HepG2 (cell line): ENCODE measurements around the gene NEURL1. TPM values are rescaled to one million over a fixed set of nuclear protein-coding genes. Genes with fewer than 3 reads are reported as not detected.

Source experiments
- ATAC-seq: fragments of 200-7000 bp; cut with Tn5 transposase; 3 replicates; pipeline ENCODE4 v1.9.1; 2020; ENCODE audit warnings: mild to moderate bottlenecking, moderate library complexity
- BruUV-seq: library from RNA; stranded (reverse); fragments of 400-500 nt; replicated peaks from 2 replicates; lab custom pipeline; 2021; lab: Mats Ljungman, UMichigan
- CTCF ChIA-PET: fragments of 300-600 bp; formaldehyde crosslinking; extraction: SDS; loops from one replicate; lab custom pipeline; 2021; ENCODE audit warnings: low total read pairs, inconsistent platforms, low intra/inter-chr PET ratio; lab: Yijun Ruan, JAX
- POLR2A ChIA-PET: fragments of 350-600 bp; sonication (Branson Sonifier 250); formaldehyde crosslinking; loops from one replicate; lab custom pipeline; 2020; ENCODE audit warnings: antibody characterized with exemption, inconsistent platforms; lab: Yijun Ruan, JAX
- DNase-seq: peaks from one replicate; pipeline ENCODE4 v3.0.0-alpha.2; 2015; ENCODE audit warnings: low spot score
- FAIRE-seq: peaks from 3 replicates; lab custom pipeline; 2011; peaks lifted over from hg19 to GRCh38; lab: Jason Lieb, UNC
- H2AFZ ChIP-seq: one replicate; pipeline ENCODE4 v1.6.1; 2011; ENCODE audit warnings: low read length, inconsistent platforms
- H3K27ac ChIP-seq: fragments of 300-600 bp; 3 replicates; pipeline ENCODE4 v1.8.0; 2011; ENCODE audit warnings: mixed run types, mild to moderate bottlenecking, mixed read lengths, low read length, inconsistent platforms; ENCODE audit not compliant: insufficient read depth; ENCODE audit errors: extremely low read length
- H3K27me3 ChIP-seq, 2 experiments: fragments of 200-600 bp in 1 of 2; 2 replicates in 1 of 2; 3 replicates in 1 of 2; pipeline versions ENCODE4 v1.6.0 to v1.8.0; 2011; ENCODE audit warnings: low read length in 2 of 2, mild to moderate bottlenecking in 2 of 2, moderate library complexity in 2 of 2, inconsistent platforms in 1 of 2; ENCODE audit not compliant: insufficient read depth in 2 of 2, control insufficient read depth in 1 of 2
- H3K36me3 ChIP-seq, 2 experiments: fragments of 200-600 bp in 1 of 2; replicated peaks in 1 of 2; 2 replicates in 1 of 2; 3 replicates in 1 of 2; pipeline versions ENCODE4 v1.5.1 to v1.8.0; 2011; ENCODE audit warnings: low read length in 2 of 2, inconsistent platforms in 1 of 2; ENCODE audit not compliant: insufficient read depth in 2 of 2, control insufficient read depth in 1 of 2
- H3K4me1 ChIP-seq: 2 replicates; pipeline ENCODE4 v1.5.1; 2012; ENCODE audit warnings: low read length, inconsistent platforms; ENCODE audit not compliant: insufficient read depth
- H3K4me2 ChIP-seq: 2 replicates; pipeline ENCODE4 v1.6.0; 2011; ENCODE audit warnings: low read depth, low read length, inconsistent platforms
- H3K4me3 ChIP-seq, 3 experiments: fragments of 200-600 bp in 1 of 3; sonication (generic), shearing (Covaris generic) in 1 of 3; replicated peaks in 1 of 3; 2 replicates each; pipeline ENCODE4 v1.5.1; 2011 to 2016; ENCODE audit warnings: low read length in 3 of 3, inconsistent platforms in 2 of 3, low read depth in 2 of 3, mild to moderate bottlenecking in 2 of 3, control low read depth in 1 of 3, mixed read lengths in 1 of 3; ENCODE audit not compliant: insufficient read depth in 1 of 3
- H3K79me2 ChIP-seq: one replicate; pipeline ENCODE4 v1.6.1; 2011; ENCODE audit warnings: low read length, inconsistent platforms; ENCODE audit not compliant: insufficient read depth
- H3K9ac ChIP-seq: 2 replicates; pipeline ENCODE4 v1.6.0; 2011; ENCODE audit warnings: mild to moderate bottlenecking, low read depth, low read length, inconsistent platforms; ENCODE audit not compliant: insufficient read depth
- H3K9me3 ChIP-seq: 2 replicates; pipeline ENCODE4 v1.5.1; 2012; ENCODE audit warnings: mild to moderate bottlenecking, low read length
- H4K20me1 ChIP-seq: 2 replicates; pipeline ENCODE4 v1.6.0; 2011; ENCODE audit warnings: inconsistent platforms, mild to moderate bottlenecking, low read length, moderate library complexity; ENCODE audit not compliant: insufficient read depth
- AHDC1 ChIP-seq: sonication (generic); formaldehyde crosslinking; IDR thresholded peaks from 2 replicates; pipeline ENCODE4 v1.5.1; 2020; ENCODE audit warnings: mild to moderate bottlenecking, missing genetic modification reagents, borderline replicate concordance
- ATAD3A ChIP-seq: sonication (generic); formaldehyde crosslinking; IDR thresholded peaks from 2 replicates; pipeline ENCODE4 v1.4.0; 2020; ENCODE audit warnings: missing genetic modification reagents
- FIP1L1 ChIP-seq: fragments of 200-400 bp; formaldehyde crosslinking; IDR thresholded peaks from 2 replicates; pipeline ENCODE4 v1.6.1; 2018; ENCODE audit warnings: low read depth, mild to moderate bottlenecking, low read length, moderate library complexity, borderline replicate concordance; ENCODE audit not compliant: insufficient read depth
- KLF9 ChIP-seq: IDR thresholded peaks from 2 replicates; pipeline ENCODE4 v1.6.1; 2016; ENCODE audit warnings: low read depth
- MXI1 ChIP-seq: IDR thresholded peaks from 3 replicates; pipeline ENCODE4 v1.6.1; 2012; ENCODE audit warnings: low read depth, low read length, inconsistent platforms, borderline replicate concordance
- NFAT5 ChIP-seq: sonication (generic); formaldehyde crosslinking; IDR thresholded peaks from 2 replicates; pipeline ENCODE4 v1.4.0; 2020; ENCODE audit warnings: missing genetic modification reagents
- NFATC3 ChIP-seq: sonication (generic); formaldehyde crosslinking; IDR thresholded peaks from 2 replicates; pipeline ENCODE4 v1.5.1; 2020; ENCODE audit warnings: mild to moderate bottlenecking, missing genetic modification reagents
- SALL2 ChIP-seq: sonication (generic); formaldehyde crosslinking; IDR thresholded peaks from 2 replicates; pipeline ENCODE4 v1.8.1; 2023; ENCODE audit warnings: mild to moderate bottlenecking, missing genetic modification reagents, inconsistent platforms
- SNAPC5 ChIP-seq: sonication (generic); formaldehyde crosslinking; IDR thresholded peaks from 2 replicates; pipeline ENCODE4 v1.8.1; 2023; ENCODE audit warnings: mild to moderate bottlenecking, missing genetic modification reagents, borderline replicate concordance
- TFAP4 ChIP-seq: sonication (generic); IDR thresholded peaks from 2 replicates; pipeline ENCODE4 v1.6.1; 2016; ENCODE audit warnings: low read depth, borderline replicate concordance
- WIZ ChIP-seq: sonication (generic); formaldehyde crosslinking; IDR thresholded peaks from 2 replicates; pipeline ENCODE4 v1.5.1; 2020; ENCODE audit warnings: mild to moderate bottlenecking, missing genetic modification reagents
- ZNF317 ChIP-seq: sonication (generic); formaldehyde crosslinking; IDR thresholded peaks from 2 replicates; pipeline ENCODE4 v1.5.0; 2020; ENCODE audit warnings: mild to moderate bottlenecking, missing genetic modification reagents
- ZNF577 ChIP-seq: sonication (generic); formaldehyde crosslinking; IDR thresholded peaks from 2 replicates; pipeline ENCODE4 v1.4.0; 2020; ENCODE audit warnings: mild to moderate bottlenecking, low read depth, missing genetic modification reagents, borderline replicate concordance
- ZNF788 ChIP-seq: sonication (generic); formaldehyde crosslinking; IDR thresholded peaks from 2 replicates; pipeline ENCODE4 v1.5.0; 2020; ENCODE audit warnings: mild to moderate bottlenecking, missing genetic modification reagents, borderline replicate concordance
- WGBS: methylation state at CpG from one replicate; pipeline ENCODE4 v1.1.6; 2017; ENCODE audit warnings: low lambda C conversion rate; 5-methylcytosine and 5-hydroxymethylcytosine counted together
- in situ Hi-C: cut with HindIII; loops from 2 replicates; pipeline ENCODE4 v1.10.0; 2017; ENCODE audit warnings: low pct_unique_long_range_greater_than_20kb; ENCODE audit not compliant: extremely low pct_ligation_motif_present
- intact Hi-C: fragments of 100-400 bp; cut with micrococcal nuclease; formaldehyde crosslinking; loops from one replicate; pipeline ENCODE4 v1.10.0; 2022; ENCODE audit not compliant: unreplicated experiment
- polyA plus RNA-seq, 8 experiments: library from polyadenylated mRNA; depleted of rRNA in 3 of 8; stranded (reverse) in 7 of 8; unstranded in 1 of 8; fragments of >200 nt; fragmentation: Illumina TruSeq in 4 of 8; extraction: Trizol in 4 of 8; gene quantifications; 2 replicates each; pipeline versions ENCODE4 v1.2.1 to v1.2.3, GENCODE V29; 2011 to 2016; ENCODE audit warnings: low read depth in 4 of 8, missing spikeins in 1 of 8, mixed read lengths in 1 of 8; ENCODE audit not compliant: insufficient read depth in 1 of 8
- total RNA-seq, 5 experiments: library from RNA; depleted of rRNA; stranded (reverse); fragments of >200 nt; fragmentation: Illumina TruSeq; extraction: Trizol; gene quantifications; 2 replicates each; pipeline ENCODE4 v1.2.3, GENCODE V29; 2016; ENCODE audit warnings: low read depth in 1 of 5

Gene NEURL1
- total and polyA plus RNA-seq, 2 of the 13 experiments (the other 11 are each of a cell fraction or from before 2014, with no cell fraction given) = not detected

- H2AFZ ChIP-seq = no peak overlapping the region
- H3K4me3 ChIP-seq = no peak overlapping the region
- H3K9me3 ChIP-seq = no peaks in the 10 kb centered on the region
- no peak overlapping the region for H3K9ac ChIP-seq
- no peak overlapping the region for H3K4me2 ChIP-seq
- ATAC-seq (no peak), DNase-seq (no peak), FAIRE-seq (no peak)
- in situ Hi-C loops = no loop called here
- WGBS = 78% methylated on average over 17 of the region's 25 CpGs
- POLR2A ChIA-PET = no interaction called here
- peaks cover 3 to 38% of the 10 kb centered on the region in 2 experiments for H3K27me3 ChIP-seq
- intact Hi-C loops = no loop called here
- no peaks in the 10 kb centered on the region for H3K79me2 ChIP-seq
- H4K20me1 ChIP-seq = no peaks in the 10 kb centered on the region
- H3K4me1 ChIP-seq = peaks cover 30% of the 10 kb centered on the region
- CTCF ChIA-PET = no interaction called here
- H3K27ac ChIP-seq = no peak overlapping the region
- no TSS peak for BruUV-seq
- H3K36me3 ChIP-seq = no peaks in the 10 kb centered on the region
- no peak for TF ChIP-seq NFAT5 (CRISPR knock-in tag)
- TF ChIP-seq ATAD3A (CRISPR knock-in tag) = no peak
- TF ChIP-seq MXI1 = no peak
- TF ChIP-seq SNAPC5 (CRISPR knock-in tag) = no peak
- TF ChIP-seq SALL2 = no peak
- no peak for TF ChIP-seq ZNF317 (CRISPR knock-in tag)
- TF ChIP-seq WIZ (CRISPR knock-in tag) = no peak
- no peak for TF ChIP-seq FIP1L1
- TF ChIP-seq NFATC3 (CRISPR knock-in tag) = no peak
- TF ChIP-seq TFAP4 = no peak
- TF ChIP-seq KLF9 = no peak
- TF ChIP-seq ZNF788 = no peak
- TF ChIP-seq ZNF577 (CRISPR knock-in tag) = no peak
- no peak for TF ChIP-seq AHDC1 (CRISPR knock-in tag)
These were observed 38.3 kb upstream of the NEURL1 start for GRCh38 chr10:103455235-103455634.
